Measurements from ENCODE around the gene TMPRSS6.

GRCh38 chr22:37027556-37027955, 82.0 kb downstream of the TMPRSS6 start:
- no peak for TF ChIP-seq CTCF (IDR thresholded peaks at IDR 0.05)
- no peak for TF ChIP-seq POLR2A (IDR thresholded peaks at IDR 0.05)

All from testis (tissue), 2 donors.